ENCODE measurements around the gene LETM1.

LETM1 gene

DNA sequence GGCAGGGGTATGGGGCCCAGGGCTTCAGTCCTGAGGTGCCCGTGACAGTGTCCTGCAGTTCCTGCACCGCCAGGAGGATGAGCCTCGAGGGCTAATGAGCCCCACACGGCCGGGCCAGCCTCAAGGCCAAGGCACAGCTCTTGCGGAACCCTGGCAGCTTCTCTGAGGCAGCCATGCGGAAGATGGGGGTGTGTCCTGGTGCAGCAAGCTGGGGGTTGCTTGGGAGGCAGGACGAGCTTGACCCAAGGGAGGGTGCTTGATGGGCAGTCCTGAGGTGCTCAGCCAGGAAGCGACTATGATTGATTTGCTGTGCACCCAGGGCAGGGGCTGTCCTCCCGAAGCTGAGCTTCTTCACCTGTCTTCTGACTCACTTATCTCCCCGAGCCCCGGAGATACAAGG lies 72.0 kb downstream of the LETM1 start:
- DNase-seq (ENCODE audit: extremely low read depth, insufficient read length), result no peak
- H3K4me3 ChIP-seq (replicated peaks; ENCODE audit: low read depth, low read length), result no peak overlapping the region
- TF ChIP-seq CTCF (IDR thresholded peaks at IDR 0.05; ENCODE audit: insufficient read depth, low read length, poor library complexity, severe bottlenecking), result no peak
- H3K36me3 ChIP-seq (ENCODE audit: control insufficient read depth, insufficient read depth, low read length), result no peaks in the 10 kb centered on the region
- no peaks in the 10 kb centered on the region; the same call in 1 of the 2 replicates for H3K27me3 ChIP-seq (replicated peaks; ENCODE audit: control insufficient read depth, insufficient read depth, low read length)

GRCh38 chr4:1783015-1783414 lies 72.9 kb downstream of the LETM1 start:
- no peak for DNase-seq (ENCODE audit: extremely low read depth, insufficient read length)
- no peaks in the 10 kb centered on the region; the same call in 1 of the 2 replicates for H3K27me3 ChIP-seq (replicated peaks; ENCODE audit: control insufficient read depth, insufficient read depth, low read length)

GRCh38 chr4:1780435-1780834 lies 75.5 kb downstream of the LETM1 start:
- no peak for DNase-seq (ENCODE audit: extremely low read depth, insufficient read length)
- H3K36me3 ChIP-seq (ENCODE audit: control insufficient read depth, insufficient read depth, low read length), result no peaks in the 10 kb centered on the region
- H3K27me3 ChIP-seq (replicated peaks; ENCODE audit: control insufficient read depth, insufficient read depth, low read length), result no peaks in the 10 kb centered on the region; the same call in 1 of the 2 replicates
- no peak for TF ChIP-seq CTCF (IDR thresholded peaks at IDR 0.05; ENCODE audit: insufficient read depth, low read length, poor library complexity, severe bottlenecking)
- no peak overlapping the region for H3K4me3 ChIP-seq (replicated peaks; ENCODE audit: low read depth, low read length)

More at GRCh38 chr4:1783015-1783414, 72.9 kb downstream of the LETM1 start:
- no peak for TF ChIP-seq CTCF (IDR thresholded peaks at IDR 0.05; ENCODE audit: insufficient read depth, low read length, poor library complexity, severe bottlenecking)
- no peak overlapping the region for H3K4me3 ChIP-seq (replicated peaks; ENCODE audit: low read depth, low read length)
- H3K36me3 ChIP-seq (ENCODE audit: control insufficient read depth, insufficient read depth, low read length), result no peaks in the 10 kb centered on the region

DNA sequence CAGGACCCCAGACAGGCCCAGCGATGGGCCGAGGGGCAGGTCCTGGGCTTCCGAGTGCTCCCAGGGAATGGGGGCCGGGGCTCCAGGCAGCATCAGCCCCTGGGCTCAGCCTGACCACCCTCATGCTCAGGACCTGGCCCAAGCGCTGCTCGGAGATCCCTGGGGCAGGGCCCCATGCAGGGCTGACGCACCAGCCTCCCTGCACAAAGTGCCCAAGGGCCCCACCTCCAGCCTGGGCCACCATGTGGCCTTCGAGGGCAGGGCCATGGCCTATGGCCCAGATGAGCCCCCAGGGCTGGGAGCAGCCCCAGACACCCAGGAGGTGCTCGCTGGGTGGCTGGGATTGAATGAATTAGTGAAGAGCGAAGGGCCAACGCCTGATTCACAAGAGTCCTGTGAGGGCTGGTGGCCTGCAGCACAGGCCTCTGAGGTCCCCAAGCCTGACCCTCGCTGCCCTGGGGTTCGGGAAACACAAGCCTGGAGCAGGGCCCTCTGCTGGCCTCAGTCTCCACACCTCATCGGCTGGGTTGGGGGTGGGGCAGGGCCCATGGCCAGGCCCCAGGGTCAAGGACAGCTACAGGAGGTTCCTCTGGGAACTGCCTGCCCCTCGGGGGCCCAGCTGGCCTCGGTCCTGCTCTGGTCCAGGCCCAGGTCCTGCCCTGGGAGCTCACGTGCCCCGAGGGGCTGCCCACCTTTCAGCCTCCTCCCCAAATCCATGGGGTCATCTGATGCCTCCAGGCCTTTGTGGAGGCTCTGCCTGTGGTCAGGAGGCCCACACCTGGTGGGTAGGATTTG lies 76.2 kb downstream of the LETM1 start:
- H3K27me3 ChIP-seq (replicated peaks; ENCODE audit: control insufficient read depth, insufficient read depth, low read length), result no peaks in the 10 kb centered on the region; the same call in 1 of the 2 replicates
- no peak for TF ChIP-seq CTCF (IDR thresholded peaks at IDR 0.05; ENCODE audit: insufficient read depth, low read length, poor library complexity, severe bottlenecking)
- no peak for DNase-seq (ENCODE audit: extremely low read depth, insufficient read length)
- H3K4me3 ChIP-seq (replicated peaks; ENCODE audit: low read depth, low read length), result no peak overlapping the region
- H3K36me3 ChIP-seq (ENCODE audit: control insufficient read depth, insufficient read depth, low read length), result no peaks in the 10 kb centered on the region

GRCh38 chr4:1778642-1779392 lies 77.1 kb downstream of the LETM1 start:
- TF ChIP-seq CTCF (IDR thresholded peaks at IDR 0.05; ENCODE audit: insufficient read depth, low read length, poor library complexity, severe bottlenecking), result no peak
- Histone ChIP-seq H3K36me3 (ENCODE audit: control insufficient read depth, insufficient read depth, low read length) (no peaks in the 10 kb centered on the region), H3K27me3 (replicated peaks; ENCODE audit: control insufficient read depth, insufficient read depth, low read length) (no peaks in the 10 kb centered on the region; the same call in 1 of the 2 replicates), H3K4me3 (replicated peaks; ENCODE audit: low read depth, low read length) (no peak overlapping the region)
- no peak for DNase-seq (ENCODE audit: extremely low read depth, insufficient read length)

Measured in GM06990 (cell line).